ENCODE results near the gene CDC42BPA. TPM values are rescaled to one million over a fixed set of nuclear protein-coding genes. Genes with fewer than 3 reads are reported as not detected.

Gene CDC42BPA
- total RNA-seq, 1 donor, result 113 TPM

- no peak overlapping the region for H3K4me3 ChIP-seq (ENCODE audit: low read depth, low read length)
- TF ChIP-seq, protein P1, sequence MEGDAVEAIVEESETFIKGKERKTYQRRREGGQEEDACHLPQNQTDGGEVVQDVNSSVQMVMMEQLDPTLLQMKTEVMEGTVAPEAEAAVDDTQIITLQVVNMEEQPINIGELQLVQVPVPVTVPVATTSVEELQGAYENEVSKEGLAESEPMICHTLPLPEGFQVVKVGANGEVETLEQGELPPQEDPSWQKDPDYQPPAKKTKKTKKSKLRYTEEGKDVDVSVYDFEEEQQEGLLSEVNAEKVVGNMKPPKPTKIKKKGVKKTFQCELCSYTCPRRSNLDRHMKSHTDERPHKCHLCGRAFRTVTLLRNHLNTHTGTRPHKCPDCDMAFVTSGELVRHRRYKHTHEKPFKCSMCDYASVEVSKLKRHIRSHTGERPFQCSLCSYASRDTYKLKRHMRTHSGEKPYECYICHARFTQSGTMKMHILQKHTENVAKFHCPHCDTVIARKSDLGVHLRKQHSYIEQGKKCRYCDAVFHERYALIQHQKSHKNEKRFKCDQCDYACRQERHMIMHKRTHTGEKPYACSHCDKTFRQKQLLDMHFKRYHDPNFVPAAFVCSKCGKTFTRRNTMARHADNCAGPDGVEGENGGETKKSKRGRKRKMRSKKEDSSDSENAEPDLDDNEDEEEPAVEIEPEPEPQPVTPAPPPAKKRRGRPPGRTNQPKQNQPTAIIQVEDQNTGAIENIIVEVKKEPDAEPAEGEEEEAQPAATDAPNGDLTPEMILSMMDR (IDR thresholded peaks at IDR 0.05; ENCODE audit: insufficient read depth, low read depth, low read length), result no peak
- DNase-seq (ENCODE audit: low read depth), result no peak
Observed at GRCh38 chr1:226943927-226944326, 374.4 kb downstream of the CDC42BPA start.

DNA sequence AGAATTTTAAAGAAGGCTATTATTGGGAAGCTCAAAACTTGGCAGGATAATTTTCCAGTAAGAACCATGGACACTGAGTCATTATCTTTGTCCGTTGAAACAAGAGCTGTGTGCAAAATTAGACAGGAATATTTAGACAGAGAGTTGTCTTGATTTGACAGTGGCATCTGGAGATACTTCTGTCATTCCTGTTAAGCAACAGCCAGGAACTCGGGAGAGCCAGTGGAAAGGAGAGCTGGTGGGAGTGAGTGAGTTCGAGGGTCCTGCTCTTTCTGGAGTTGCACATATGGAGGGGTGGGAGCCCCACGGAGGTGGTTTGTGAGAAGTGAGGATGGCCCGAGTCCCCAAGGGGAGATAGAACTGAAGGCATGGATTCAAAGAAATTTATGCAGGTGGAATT lies 375.1 kb downstream of the CDC42BPA start:
- no peak overlapping the region for H3K4me3 ChIP-seq (ENCODE audit: low read depth, low read length)
- TF ChIP-seq, protein P1 (IDR thresholded peaks at IDR 0.05; ENCODE audit: insufficient read depth, low read depth, low read length), result no peak
- no peak for DNase-seq (ENCODE audit: low read depth)

DNA sequence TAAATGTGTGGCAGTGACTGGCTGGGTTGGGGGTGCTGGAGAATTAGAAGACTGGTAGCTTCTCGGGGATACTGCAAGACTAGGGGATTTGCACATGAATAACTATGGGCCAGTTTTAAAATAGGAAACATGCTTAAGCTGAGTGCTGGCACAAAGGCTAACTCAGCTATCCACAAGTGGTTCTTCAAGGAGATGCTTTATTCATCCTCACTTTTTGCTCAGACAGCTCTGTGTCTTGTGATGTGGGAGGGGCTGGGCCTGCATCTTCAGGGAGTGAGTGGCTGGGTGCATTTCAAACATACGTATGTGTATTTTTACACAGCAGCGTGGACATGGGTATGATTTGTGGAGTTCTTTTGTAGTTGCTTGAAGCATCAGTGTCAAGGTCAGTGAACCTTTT lies 375.9 kb downstream of the CDC42BPA start:
- no peak for DNase-seq (ENCODE audit: low read depth)
- TF ChIP-seq, protein P1 (IDR thresholded peaks at IDR 0.05; ENCODE audit: insufficient read depth, low read depth, low read length), result no peak
- no peak overlapping the region for H3K4me3 ChIP-seq (ENCODE audit: low read depth, low read length)

GRCh38 chr1:226940806-226941067 lies 377.6 kb downstream of the CDC42BPA start:
- DNase-seq (ENCODE audit: low read depth), result no peak
- H3K4me3 ChIP-seq (ENCODE audit: low read depth, low read length), result peak overlapping the region; percentile 74
- TF ChIP-seq, protein P1 (IDR thresholded peaks at IDR 0.05; ENCODE audit: insufficient read depth, low read depth, low read length), result no peak

DNA sequence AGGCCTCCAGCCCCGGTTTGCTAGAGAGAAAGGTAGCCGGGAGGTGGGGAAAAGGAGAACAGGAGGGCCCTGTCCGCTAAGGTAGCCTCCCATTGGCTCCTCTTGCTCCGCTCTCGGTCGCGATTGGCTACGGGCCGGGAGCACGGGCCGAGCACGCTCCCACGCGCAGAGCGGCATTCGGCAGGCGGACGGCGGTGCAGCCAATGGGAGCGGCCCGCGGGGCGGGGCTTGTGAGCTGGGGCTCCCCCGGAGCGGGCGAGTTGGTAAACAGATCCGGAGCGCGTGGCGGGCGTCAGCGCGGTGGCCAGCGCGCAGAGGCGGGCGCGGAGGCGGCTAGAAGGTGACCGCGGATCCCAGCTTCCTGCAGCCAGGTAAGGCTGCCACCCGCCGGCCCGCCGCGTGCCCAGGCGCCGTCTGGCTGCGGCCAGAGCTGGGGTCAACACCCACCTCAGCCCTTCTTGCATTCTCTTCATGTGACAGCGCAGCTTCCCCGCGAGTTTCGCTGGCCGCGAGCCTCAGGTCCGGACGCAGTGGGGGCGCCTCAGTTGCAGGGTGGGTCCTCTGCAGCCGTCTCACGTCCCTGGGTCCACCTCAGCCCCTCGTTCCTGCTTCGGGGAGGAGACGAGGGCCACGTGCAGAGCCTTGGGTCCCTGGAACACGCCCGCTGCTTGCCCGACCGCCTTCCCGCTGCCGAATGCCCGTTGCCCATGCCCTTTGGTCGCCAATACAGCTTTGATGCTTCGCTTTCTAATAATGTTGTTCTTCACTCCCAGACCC lies 378.1 kb downstream of the CDC42BPA start, which contains the start of gene COQ8A:
Gene COQ8A (plus strand): TSS at position 266 of the 777 bp plus-strand sequence. CDS start 21,092 bp downstream, outside the sequence.
- DNase-seq (ENCODE audit: low read depth), result peak; percentile 100
- TF ChIP-seq, protein P1 (IDR thresholded peaks at IDR 0.05; ENCODE audit: insufficient read depth, low read depth, low read length), result no peak
- peak within 1 kb of the TSS; percentile 74 for H3K4me3 ChIP-seq (ENCODE audit: low read depth, low read length)

Small RNA genes within 50 kb of the gene (small RNA-seq; reads per million reads assigned to genes)
- gene AL353689.1, result not detected

Other genes starting within 250 kb of the CDC42BPA start
- gene ZNF678, start 245.1 kb upstream of the CDC42BPA start, total RNA-seq, result 4.2 and 5.2 TPM in 2 replicates